ENCODE measurements around the gene IRF1.
"Not testable (repeated sequence)": the region's sequence is repeated elsewhere in the genome, so short reads cannot be mapped to it uniquely, and the experiment has no call there.

IRF1 gene

GRCh38 chr5:132444061-132444460 is 46.5 kb downstream of the IRF1 start:
- peaks cover 0 to 69% (median 31%) of the 10 kb centered on the region in 4 donors for H3K4me1 ChIP-seq
- no peak overlapping the region for H3K4me3 ChIP-seq
- H3K9me3 ChIP-seq = no peaks in the 10 kb centered on the region
- TF ChIP-seq CTCF (IDR thresholded peaks at IDR 0.05) = no peak
- intact Hi-C loops (cut with DNase I; ENCODE audit: low total_unique reads) = no loop called here
- H3K36me3 ChIP-seq = no peaks in the 10 kb centered on the region
- DNase-seq = peak in 1 of 2 donors; percentile 51
- no peaks in the 10 kb centered on the region for H3K27me3 ChIP-seq
- no peak overlapping the region for H3K27ac ChIP-seq

- TF ChIP-seq CTCF (IDR thresholded peaks at IDR 0.05) = no peak
- DNase-seq = peak; percentile 86 to 88
- H3K27me3 ChIP-seq = no peaks in the 10 kb centered on the region
- H3K27ac ChIP-seq = peak overlapping the region; percentile 41 to 68
- no peaks in the 10 kb centered on the region for H3K36me3 ChIP-seq
- no peak overlapping the region for H3K4me3 ChIP-seq
- intact Hi-C loops (cut with DNase I; ENCODE audit: low total_unique reads) = no loop called here
- H3K9me3 ChIP-seq = no peaks in the 10 kb centered on the region
- H3K4me1 ChIP-seq = peaks cover 0 to 73% (median 37%) of the 10 kb centered on the region in 4 donors
Observed at GRCh38 chr5:132439521-132440089, 51.0 kb downstream of the IRF1 start.

- Histone ChIP-seq H3K4me3 (no peak overlapping the region), H3K36me3 (no peaks in the 10 kb centered on the region), H3K9me3 (no peaks in the 10 kb centered on the region), H3K27ac (peak overlapping the region; percentile 50 to 68), H3K27me3 (no peaks in the 10 kb centered on the region), H3K4me1 (peaks cover 0 to 69% (median 36%) of the 10 kb centered on the region in 4 donors)
- TF ChIP-seq CTCF (IDR thresholded peaks at IDR 0.05) = peak; percentile 12 to 13
- intact Hi-C loops (cut with DNase I; ENCODE audit: low total_unique reads) = no loop called here
- peak; percentile 41 to 85 for DNase-seq
Observed at GRCh38 chr5:132438917-132439316, 51.7 kb downstream of the IRF1 start.

GRCh38 chr5:132438267-132438645 is 52.3 kb downstream of the IRF1 start:
- H3K9me3 ChIP-seq; H3K36me3 ChIP-seq; H3K27me3 ChIP-seq; intact Hi-C loops (cut with DNase I; ENCODE audit: low total_unique reads); H3K4me3 ChIP-seq: not testable (repeated sequence)
- H3K27ac ChIP-seq = peak overlapping the region; percentile 50 to 68
- peaks cover 0 to 65% (median 35%) of the 10 kb centered on the region in 4 donors for H3K4me1 ChIP-seq
- DNase-seq = peak in 1 of 2 donors; percentile 54

- Histone ChIP-seq H3K27me3 (no peaks in the 10 kb centered on the region), H3K27ac (peak overlapping the region; percentile 50 to 68), H3K4me1 (peaks cover 0 to 65% (median 35%) of the 10 kb centered on the region in 4 donors), H3K9me3 (no peaks in the 10 kb centered on the region), H3K36me3 (no peaks in the 10 kb centered on the region), H3K4me3 (no peak overlapping the region)
- DNase-seq = peak; percentile 84
- no peak for TF ChIP-seq CTCF (IDR thresholded peaks at IDR 0.05)
- intact Hi-C loops (cut with DNase I; ENCODE audit: low total_unique reads) = no loop called here
Observed at GRCh38 chr5:132437604-132438266, 52.8 kb downstream of the IRF1 start.

- Histone ChIP-seq H3K36me3 (no peaks in the 10 kb centered on the region), H3K4me3 (no peak overlapping the region), H3K27me3 (no peaks in the 10 kb centered on the region), H3K9me3 (no peaks in the 10 kb centered on the region), H3K27ac (peak overlapping the region; percentile 50 to 68), H3K4me1 (peaks cover 0 to 60% (median 37%) of the 10 kb centered on the region in 4 donors)
- TF ChIP-seq CTCF (IDR thresholded peaks at IDR 0.05) = no peak
- intact Hi-C loops (cut with DNase I; ENCODE audit: low total_unique reads) = no loop called here
- peak in 1 of 2 donors; percentile 19 for DNase-seq
Observed at GRCh38 chr5:132436936-132437335, 53.6 kb downstream of the IRF1 start.

Data from tibial artery (tissue), 4 donors.